Calu3 (cell line): ENCODE measurements around the gene MTMR3. TPM values are rescaled to one million over a fixed set of nuclear protein-coding genes. Genes with fewer than 3 reads are reported as not detected.

ENCODE experiments used
- BruUV-seq: library from RNA; stranded (reverse); fragments of 400-500 nt; replicated peaks from 2 replicates; lab custom pipeline; 2021; lab: Mats Ljungman, UMichigan
- CTCF ChIA-PET: fragments of 300-600 bp; sonication (Branson Sonifier 250); formaldehyde crosslinking; loops from one replicate; lab custom pipeline; 2022; ENCODE audit warnings: antibody characterized with exemption; lab: Charles Lee
- DNase-seq: peaks from one replicate; pipeline ENCODE4 v3.0.0; 2022
- H3K27ac Mint-ChIP-seq: one replicate; pipeline ENCODE4 v1.8.0; 2022; ENCODE audit warnings: mixed read lengths; ENCODE audit not compliant: unreplicated experiment
- H3K27me3 Mint-ChIP-seq: one replicate; pipeline ENCODE4 v1.8.0; 2022; ENCODE audit warnings: mixed read lengths; ENCODE audit not compliant: unreplicated experiment
- H3K36me3 Mint-ChIP-seq: one replicate; pipeline ENCODE4 v1.8.0; 2022; ENCODE audit warnings: mild to moderate bottlenecking, moderate library complexity, mixed read lengths; ENCODE audit not compliant: insufficient read depth, unreplicated experiment
- H3K4me1 Mint-ChIP-seq: one replicate; pipeline ENCODE4 v1.8.0; 2022; ENCODE audit warnings: mild to moderate bottlenecking, low read depth, mixed read lengths; ENCODE audit not compliant: unreplicated experiment
- H3K4me3 Mint-ChIP-seq: one replicate; pipeline ENCODE4 v1.8.0; 2022; ENCODE audit warnings: mild to moderate bottlenecking, low read depth, moderate library complexity, mixed read lengths; ENCODE audit not compliant: unreplicated experiment
- H3K9me3 Mint-ChIP-seq: one replicate; pipeline ENCODE4 v1.8.0; 2022; ENCODE audit warnings: low read depth, mixed read lengths; ENCODE audit not compliant: unreplicated experiment
- CTCF ChIP-seq: fragments of 200-600 bp; IDR thresholded peaks from one replicate; pipeline ENCODE4 v1.8.0; 2022; ENCODE audit warnings: antibody characterized with exemption; ENCODE audit not compliant: unreplicated experiment
- intact Hi-C: fragments of 100-400 bp; cut with micrococcal nuclease; formaldehyde crosslinking; loops from one replicate; pipeline ENCODE4 v1.10.0; 2022; ENCODE audit not compliant: unreplicated experiment
- total RNA-seq: library from RNA; stranded (reverse); gene quantifications from 2 replicates; pipeline ENCODE4 v1.2.3, GENCODE V29; 2022

Gene MTMR3
- total RNA-seq, 1 experiment from 2014 or later, result 34.5 TPM

- Mint-ChIP-seq H3K4me3 (no peak overlapping the region), H3K9me3 (no peaks in the 10 kb centered on the region), H3K4me1 (no peaks in the 10 kb centered on the region), H3K36me3 (no peaks in the 10 kb centered on the region), H3K27me3 (no peaks in the 10 kb centered on the region), H3K27ac (no peak overlapping the region)
- CTCF ChIA-PET, result no interaction called here
- TF ChIP-seq CTCF, result no peak
- no TSS peak for BruUV-seq
- no peak for DNase-seq
- intact Hi-C loops, result no loop called here
Measured at GRCh38 chr22:29892315-29893156, 9.6 kb downstream of the MTMR3 start.

- intact Hi-C loops, result no loop called here
- H3K4me3 Mint-ChIP-seq, result no peak overlapping the region
- CTCF ChIA-PET, result no interaction called here
- H3K9me3 Mint-ChIP-seq, result no peaks in the 10 kb centered on the region
- DNase-seq, result no peak
- no peak for TF ChIP-seq CTCF
- no peaks in the 10 kb centered on the region for H3K36me3 Mint-ChIP-seq
- BruUV-seq, result no TSS peak
- H3K27ac Mint-ChIP-seq, result no peak overlapping the region
- peaks cover 28% of the 10 kb centered on the region for H3K4me1 Mint-ChIP-seq
- H3K27me3 Mint-ChIP-seq, result no peaks in the 10 kb centered on the region
Measured at GRCh38 chr22:29901354-29901753, 18.4 kb downstream of the MTMR3 start.

- Mint-ChIP-seq H3K4me3 (no peak overlapping the region), H3K27ac (no peak overlapping the region), H3K36me3 (peaks cover 9% of the 10 kb centered on the region), H3K9me3 (no peaks in the 10 kb centered on the region), H3K4me1 (peaks cover 43% of the 10 kb centered on the region), H3K27me3 (no peaks in the 10 kb centered on the region)
- BruUV-seq, result no TSS peak
- no peak for DNase-seq
- TF ChIP-seq CTCF, result no peak
- CTCF ChIA-PET, result no interaction called here
- intact Hi-C loops, result no loop called here
Measured at GRCh38 chr22:29903371-29903770, 20.4 kb downstream of the MTMR3 start.

GRCh38 chr22:29904020-29904419, 21.0 kb downstream of the MTMR3 start:
- peaks cover 50% of the 10 kb centered on the region for H3K4me1 Mint-ChIP-seq
- BruUV-seq, result no TSS peak
- H3K36me3 Mint-ChIP-seq, result peaks cover 9% of the 10 kb centered on the region
- H3K9me3 Mint-ChIP-seq, result no peaks in the 10 kb centered on the region
- no peaks in the 10 kb centered on the region for H3K27me3 Mint-ChIP-seq
- peak overlapping the region; percentile 30 for H3K27ac Mint-ChIP-seq
- no peak for TF ChIP-seq CTCF
- intact Hi-C loops, result no loop called here
- no peak overlapping the region for H3K4me3 Mint-ChIP-seq
- CTCF ChIA-PET, result interaction anchor here (1.0 to 2.5 kb wide), 2 partner anchors 21 to 101 kb away, joined by 3 to 9 read pairs; partner anchors contain the start of gene MTMR3
- no peak for DNase-seq
